ENCODE results near the gene NAA11.

NAA11 gene

DNA sequence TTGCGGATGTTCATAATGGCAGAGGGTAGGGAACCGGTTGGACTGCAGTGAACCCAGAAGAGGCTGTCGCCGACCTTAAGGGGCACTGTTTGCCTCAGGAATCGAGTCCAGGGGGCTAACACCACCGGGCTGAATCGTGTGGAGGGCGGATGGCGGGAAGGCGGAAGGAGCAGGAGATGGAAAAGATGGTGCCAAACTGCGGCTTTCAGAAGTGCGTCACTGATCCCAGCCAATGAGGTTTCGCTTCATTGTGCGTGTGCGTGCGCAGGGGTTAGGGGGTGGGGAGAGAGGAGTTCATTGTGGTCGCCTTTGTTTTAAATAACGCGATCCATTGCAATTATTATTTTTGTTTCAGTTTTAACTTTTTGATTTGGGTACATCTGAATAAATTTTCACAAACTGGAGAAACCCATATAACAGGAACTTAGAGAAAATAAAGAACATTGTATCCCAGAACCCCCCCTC lies at the start of gene NAA11:
TSS of gene NAA11 (minus strand) at position 198 of the 465 bp plus-strand sequence. CDS start at position 14, 184 bp downstream.
- no peak for DNase-seq

DNA sequence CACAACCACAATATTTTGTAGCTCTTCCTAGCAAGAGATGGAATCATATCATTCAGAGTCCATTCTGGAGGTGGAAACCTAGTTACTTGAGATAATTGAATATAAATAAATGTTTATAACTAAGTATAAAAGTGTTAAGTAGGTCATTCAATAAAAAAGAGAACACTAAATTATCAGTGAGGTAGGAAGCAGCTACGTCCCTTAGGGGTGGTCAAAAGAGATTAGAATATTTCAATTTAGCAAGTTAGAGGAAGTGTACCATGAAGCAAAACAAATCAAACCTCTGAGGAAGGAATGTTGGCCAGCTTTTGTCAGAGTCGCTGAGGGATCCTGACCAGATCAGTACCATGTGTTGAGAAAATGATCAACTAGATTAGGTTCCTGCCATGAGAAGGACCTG lies 44.2 kb upstream of the NAA11 start:
- no peak for DNase-seq

DNA sequence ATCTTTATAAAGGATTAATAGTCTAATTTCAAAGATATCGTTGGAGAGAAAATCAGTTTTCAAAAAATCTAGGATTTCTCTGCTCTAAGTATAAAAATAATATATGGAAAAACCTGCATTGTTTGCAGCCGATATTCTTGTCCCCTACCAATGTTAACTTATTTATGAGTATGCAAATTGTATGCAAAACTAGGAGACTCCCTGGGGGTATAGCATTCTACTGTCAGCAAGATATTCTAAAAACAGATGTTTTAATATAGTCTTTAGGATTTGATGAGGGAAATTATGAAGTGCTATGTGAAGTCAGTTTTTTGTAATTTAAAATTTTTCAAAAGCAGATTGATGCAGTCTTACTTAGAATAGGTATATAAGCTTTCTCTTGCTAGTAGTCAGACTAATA lies 41.2 kb upstream of the NAA11 start:
- no peak for DNase-seq

DNA sequence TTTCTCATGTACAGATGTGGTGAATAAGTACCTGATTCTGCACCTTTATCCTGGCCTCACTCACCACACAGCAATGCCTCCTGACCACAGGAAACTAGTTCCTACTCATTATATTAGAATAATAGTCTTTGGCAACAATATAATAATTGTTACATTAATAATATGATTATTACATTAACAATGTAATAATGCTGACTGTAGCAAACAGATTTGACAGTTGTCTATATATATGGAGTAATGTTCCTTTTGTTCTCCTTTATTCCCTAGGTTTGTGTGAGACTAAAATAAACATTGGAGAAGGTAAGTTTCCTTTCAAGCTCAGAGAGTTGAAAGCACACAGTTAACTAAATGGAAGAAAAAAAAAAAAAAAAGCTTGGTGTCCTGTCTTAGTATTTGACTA lies 40.6 kb upstream of the NAA11 start:
- DNase-seq = no peak

DNA sequence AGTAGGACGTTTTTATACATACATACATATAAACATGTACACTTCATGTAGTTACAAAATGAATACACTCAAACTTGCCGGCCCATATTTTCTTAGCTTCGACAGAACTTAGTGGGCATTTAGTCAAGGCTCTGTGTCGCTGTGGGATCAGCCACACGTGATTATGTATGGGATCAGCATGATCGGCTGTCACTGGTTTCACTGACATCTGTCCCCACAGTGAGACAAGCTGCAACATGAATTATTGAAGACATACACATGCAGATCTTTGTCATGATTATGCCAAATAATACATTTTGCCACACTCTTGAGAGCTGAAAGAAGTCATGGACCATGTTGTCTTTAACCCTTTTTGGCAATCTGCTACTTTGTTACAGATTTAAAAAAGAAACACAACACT lies 38.2 kb upstream of the NAA11 start:
- DNase-seq = no peak

DNA sequence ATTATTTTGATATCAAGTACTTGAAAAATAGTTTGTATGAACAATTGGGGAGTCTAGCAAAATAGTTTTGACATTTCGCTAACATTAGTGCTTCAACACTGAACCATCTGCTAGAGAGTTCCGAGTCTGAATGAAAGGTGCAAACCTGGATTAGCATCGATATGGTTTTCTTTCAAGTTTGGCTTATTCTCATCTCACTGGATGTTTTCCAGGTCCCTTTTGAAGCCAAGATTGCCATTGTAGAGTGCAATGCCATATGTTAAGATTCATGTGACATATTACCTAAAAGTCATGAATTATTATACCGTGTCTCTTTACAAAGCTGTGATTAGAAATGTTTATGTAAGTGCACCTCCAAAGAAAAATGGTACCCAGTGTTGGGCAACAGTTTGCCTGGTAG lies 36.8 kb upstream of the NAA11 start:
- no peak for DNase-seq

DNA sequence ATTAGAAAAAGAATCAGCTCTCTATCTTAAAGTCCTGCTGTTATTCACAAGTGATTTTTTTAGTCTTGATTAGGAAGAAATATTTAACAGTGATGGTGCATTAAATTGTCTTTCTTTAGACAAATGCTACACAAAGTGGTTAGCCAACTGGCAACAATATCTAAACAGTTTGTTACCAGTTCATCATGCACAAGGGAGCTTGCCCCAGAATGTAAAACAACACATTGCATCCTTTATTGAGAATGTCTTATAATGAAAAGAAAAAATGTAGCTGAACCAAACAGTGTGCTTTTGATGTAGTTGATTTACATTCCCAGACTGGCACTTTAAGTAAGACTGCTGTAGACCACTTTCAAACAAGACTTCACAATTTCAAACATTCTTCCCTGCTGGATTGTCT lies 34.1 kb upstream of the NAA11 start:
- no peak for DNase-seq

DNA sequence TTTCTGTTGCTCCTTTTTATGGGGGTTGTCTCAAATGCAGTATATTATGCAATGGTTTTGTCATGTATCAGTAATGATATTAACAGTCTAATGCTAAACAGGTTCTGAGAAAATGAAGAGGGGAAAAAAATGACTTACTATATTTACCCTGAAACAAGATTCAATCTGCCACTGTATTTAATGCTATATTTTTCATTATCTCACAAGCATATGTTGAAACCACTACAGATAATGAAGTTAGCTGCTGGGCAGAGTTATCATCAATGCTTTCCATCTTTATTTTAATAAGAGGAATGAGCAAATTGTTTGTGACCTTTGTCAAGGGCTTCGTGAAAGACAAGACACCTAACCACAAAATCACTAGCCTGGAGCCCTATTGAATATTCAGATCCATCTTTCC lies 32.6 kb upstream of the NAA11 start:
- no peak for DNase-seq

DNA sequence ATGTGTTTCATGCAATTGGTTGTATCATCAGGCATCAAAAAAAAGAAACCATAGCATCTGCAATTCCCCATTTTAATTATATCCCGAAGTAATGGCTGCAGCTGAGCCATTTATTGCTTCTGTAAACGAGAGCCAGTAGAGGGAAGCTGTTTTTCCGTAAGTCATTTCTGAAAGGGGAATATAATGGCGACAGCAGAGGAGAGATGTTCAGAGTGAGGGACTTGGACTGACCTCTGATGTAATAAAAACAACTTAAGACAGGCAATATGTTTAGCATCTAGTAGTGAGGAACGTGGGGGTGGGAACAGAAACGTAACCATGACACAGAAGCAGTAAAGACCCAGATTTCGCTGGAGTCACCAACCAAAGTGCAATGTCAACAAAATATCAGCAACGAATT lies 31.5 kb upstream of the NAA11 start:
- DNase-seq = no peak

DNA sequence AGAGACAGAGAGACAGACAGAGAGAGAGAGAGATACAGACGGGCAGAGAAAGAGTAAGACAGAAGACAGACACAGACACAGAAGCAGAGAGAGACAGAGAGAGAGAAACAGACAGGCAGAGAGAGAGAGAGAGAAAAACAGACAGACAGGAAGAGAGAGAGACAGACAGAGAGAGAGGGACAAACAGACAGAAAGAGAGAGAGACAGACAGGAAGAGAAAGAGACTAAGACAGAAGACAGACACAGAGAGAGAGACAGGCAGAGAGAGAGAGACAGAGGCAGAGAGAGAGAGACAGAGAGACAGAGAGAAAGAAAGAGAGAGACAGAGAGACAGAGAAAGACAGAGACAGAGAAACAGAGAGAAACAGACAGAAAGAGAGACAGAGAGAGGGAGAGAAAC lies 27.2 kb upstream of the NAA11 start:
- no peak for DNase-seq

DNA sequence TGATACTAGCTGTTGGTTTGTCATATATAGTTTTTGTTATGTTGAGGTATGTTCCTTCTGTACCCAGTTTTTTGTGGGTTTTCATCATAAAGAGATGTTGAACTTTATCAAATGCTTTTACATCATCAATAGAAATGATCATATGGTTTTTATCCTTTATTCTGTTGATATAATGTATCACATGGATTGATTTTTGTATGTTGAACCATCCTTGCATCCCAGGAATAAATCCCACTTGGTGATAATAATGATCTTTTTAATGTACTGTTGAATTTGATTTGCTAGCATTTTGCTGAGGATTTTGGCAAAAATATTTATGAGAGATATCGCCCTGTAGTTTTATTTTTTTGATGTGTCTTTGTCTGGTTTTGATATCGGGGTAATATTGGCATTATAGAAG lies 22.5 kb upstream of the NAA11 start:
- no peak for DNase-seq

DNA sequence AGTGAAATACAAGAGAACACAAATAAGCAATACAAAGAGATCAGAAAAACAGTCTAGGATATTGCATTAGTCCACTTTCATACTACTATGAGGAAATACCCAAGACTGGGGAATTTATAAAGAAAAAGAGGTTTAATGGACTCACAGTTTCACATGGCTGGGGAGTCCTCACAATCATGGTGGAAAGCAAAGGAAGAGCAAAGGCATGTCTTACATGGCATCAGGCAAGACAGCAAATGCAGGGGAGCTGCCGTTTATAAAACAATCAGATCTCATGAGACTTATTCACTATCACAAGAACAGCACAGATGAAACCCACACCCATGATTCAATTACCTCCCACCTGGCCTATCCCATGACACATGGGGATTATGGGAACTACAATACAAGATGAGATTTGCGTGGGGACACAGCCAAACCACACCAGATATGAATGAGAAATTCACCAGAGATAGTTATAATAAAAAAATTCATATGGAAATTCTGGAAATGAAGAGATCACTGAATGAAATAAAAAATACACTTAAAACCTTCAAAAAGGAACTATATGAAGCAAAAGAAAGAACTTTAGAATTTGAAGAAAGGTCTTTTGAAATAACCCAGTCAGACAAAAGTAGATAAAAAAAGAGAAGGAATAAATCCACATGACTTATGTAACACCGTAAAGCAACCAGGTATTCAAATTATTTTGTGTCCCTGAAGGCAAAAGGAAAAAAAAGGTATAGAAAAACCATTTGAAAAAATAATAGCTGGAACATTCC lies 16.2 kb upstream of the NAA11 start:
- no peak for DNase-seq

DNA sequence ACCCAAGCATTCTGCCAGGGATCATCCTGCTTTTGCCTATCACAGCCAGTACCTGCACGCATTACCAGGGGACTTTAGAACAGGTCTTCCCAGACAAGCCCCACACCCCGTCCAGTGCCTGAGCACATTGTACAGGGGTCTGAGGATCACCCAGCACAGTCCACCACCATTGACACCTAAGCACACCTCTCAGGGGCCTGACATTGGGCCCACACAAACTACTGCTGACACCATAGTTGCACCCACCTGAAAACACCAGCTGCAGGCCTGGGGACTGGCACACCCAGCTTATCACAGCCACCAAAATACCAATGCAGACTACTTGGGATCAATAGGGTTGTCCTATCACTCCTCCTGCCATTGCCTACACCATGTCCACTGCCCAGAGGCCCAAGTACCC lies 14.7 kb upstream of the NAA11 start:
- DNase-seq = no peak

DNA sequence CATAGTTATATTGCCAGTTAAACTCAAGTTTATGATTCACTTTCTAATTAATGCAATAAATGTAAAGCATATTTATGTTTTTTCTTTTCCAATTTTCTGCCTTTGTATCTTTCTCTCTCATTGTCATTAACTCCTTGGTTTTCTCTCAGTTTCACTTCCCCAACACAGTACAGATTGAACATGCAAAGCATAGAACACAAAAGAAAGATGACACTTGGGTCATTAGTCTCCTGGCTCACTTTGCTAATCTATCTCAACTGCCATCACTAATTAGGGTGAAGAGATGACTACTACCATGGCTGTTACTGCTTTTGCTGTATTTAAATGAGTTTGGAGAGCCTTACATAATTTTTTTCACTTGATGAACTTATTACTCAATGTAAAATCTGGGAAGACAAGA lies 12.3 kb upstream of the NAA11 start:
- no peak for DNase-seq

DNA sequence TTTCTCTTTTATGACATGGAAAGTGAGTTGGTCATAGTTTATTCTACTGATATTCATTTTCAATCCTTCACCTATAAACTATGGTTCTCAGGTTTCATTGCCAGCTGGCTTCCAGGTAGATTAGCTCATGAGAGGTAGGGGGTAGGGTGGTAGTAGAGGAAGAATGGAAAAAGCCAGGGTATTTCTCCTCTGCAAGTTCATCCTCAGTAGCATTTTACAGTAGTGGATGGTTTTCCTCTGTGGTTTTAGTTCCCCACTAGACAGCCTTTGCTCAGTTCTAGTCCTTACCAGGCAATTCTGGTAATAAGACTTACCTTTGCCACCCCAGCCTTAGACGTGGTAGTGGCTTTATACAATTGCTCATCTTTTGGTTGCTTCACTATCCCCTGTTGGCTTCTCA lies 8.9 kb upstream of the NAA11 start:
- no peak for DNase-seq

DNA sequence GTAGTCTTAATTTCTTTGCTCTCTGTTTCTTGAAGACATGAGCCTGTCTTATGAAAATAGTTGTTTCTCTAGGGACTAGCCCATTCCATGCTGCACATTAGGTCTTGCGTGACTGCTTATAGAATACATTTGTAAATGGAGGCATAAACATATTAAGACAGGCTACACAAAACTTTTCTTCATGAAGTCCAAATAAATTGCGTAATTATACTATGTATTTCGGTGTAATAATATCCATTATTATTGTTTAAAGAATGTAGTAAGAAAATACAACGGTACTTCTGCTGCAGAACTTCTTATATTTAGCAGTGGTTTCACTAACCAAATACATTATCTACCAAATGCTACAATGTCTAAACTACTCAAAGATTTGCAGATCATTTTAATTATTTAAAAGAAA lies 8.5 kb upstream of the NAA11 start:
- no peak for DNase-seq

DNA sequence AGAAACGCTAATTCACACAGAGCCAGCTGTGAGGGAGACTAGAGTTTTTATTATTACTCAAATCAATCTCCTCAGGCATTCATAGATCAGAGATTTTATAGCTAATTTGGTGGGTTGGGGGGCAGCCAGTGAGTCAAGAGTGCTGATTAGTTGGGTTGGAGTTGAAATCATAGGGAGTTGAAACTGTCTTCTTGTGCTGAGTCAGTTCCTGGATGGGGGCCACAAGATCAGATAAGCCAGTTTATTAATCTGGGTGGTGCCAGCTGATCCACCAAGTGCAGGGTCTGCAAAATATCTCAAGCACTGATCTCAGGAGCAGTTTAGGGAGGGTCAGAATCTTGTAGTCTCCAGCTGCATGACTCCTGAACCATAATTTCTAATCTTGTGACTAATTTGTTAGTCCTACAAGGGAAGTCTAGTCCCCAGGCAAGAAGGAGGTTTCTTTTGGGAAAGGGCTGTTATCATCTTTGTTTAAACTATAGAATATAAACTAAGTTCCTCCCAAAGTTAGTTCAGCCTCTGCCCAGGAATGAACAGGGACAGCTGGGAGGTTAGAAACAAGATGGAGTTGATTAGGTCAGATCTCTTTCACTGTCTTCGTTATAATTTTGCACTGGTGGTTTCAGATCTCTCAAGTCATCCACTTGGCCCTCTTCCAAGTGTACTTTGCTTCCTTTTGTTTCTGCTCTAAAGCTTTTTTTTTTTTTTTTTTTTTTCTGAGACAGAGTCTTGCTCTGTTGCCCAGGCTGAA lies 5.4 kb upstream of the NAA11 start:
- DNase-seq = no peak

DNA sequence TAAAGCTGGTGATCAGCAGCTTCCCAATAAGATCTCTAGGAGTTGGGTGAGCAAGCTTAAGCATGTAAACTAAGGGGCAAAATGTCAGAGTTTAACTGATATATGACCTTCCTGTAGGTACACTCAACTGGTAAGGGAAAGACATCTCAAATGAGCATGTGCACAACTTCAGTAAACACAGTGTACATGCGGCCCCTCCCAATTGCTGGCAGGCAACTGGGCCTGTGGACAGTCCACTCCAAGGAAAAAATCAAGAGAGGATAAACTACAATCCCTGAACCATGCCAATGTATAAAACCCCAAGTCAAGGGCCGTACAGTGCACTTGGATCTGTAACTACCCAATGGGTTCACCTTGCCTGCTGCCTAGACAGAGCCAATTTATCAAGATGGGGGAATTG lies 4.9 kb upstream of the NAA11 start:
- no peak for DNase-seq

DNA sequence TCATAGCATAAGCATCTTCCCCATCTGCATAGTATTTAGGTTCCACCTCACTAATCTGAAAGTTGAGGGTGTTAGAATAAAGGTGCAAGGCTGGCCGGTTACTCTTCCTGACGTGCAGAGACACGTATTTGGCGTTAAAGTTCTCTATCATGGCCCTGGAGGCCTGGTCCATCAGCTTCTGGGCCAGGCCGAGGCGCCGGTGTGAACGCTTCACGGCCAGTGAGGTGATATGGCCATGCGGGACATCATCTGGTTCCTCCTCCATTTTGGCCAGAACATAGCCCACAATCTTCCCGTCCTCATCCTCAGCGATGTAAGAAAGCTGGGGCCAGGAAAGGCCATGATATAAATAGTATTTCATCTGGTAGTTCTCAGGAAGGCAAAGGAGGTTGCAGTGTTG lies 425 bp downstream of the NAA11 start:
- DNase-seq = no peak

DNA sequence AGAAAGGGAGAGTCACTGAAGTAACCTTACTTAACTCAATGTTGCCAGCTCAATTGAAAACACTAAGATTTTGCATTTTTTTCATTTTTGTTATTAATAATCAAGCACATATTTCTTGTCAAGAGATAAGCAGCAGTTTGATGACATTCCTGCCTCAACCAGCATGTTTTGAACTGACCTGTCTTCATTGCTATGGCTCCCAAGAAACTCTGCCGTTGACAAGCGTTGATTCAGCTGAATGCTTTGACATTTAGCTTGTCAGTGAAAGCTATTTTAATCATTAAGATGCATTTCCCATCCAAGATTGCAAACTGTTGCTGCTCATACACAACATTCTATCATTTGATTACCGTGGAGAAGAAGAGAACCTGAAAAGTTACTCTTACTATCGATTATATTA lies 5.9 kb downstream of the NAA11 start:
- no peak for DNase-seq

DNA sequence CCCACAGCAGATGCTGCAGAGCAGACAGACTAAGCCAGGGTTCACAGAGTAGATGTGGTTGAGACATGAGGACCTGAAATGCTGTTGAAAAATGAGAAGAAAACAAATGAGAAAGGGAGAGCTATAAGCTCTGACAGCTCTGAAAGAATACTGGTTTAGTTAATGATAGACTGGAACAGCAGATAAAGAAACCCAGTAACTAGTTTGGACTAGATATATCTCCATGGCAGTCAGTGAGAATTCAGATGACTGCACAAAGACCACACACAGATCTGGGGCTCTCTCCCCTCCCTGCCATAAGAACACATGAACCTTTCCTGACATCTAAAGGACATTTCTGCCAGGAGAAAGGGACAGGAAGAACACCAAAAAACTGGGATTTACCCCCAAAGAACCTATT lies 8.2 kb downstream of the NAA11 start:
- DNase-seq = no peak

DNA sequence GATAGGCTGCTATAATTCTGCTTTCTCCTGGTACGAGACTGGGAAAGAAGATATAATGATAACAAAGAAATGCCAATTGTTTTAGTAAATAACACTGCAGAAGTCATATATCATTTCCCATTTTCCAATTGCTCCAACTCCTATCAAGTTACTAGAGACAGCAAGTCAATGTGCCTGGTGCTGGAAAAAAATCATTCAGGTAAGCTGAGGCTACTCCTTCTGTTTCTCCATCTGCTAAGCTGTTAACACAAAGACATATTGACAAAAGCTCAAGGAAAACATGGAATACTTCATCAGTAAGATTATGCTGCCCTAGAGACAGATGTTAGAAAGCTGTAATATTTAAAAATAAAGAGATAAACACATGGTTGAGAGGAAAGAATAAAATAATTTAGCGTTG lies 10.0 kb downstream of the NAA11 start:
- no peak for DNase-seq

DNA sequence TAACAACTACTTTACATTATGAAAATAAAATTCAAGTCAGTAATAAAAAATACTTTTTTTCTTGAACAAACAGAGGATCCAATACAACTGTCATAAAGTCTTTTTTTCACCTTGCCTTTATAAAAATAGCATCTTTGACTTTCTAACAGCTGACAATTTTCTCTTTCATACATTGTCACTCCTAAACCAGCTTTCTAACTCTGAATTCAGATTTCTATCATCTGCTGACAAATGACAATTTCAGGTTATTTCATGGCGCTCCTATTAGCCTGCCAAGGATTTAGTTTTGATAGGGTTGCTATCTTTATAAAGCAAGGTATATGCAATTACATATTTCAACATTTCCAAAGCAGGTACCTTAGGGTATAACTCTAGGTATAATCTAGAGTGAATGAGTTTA lies 14.6 kb downstream of the NAA11 start:
- DNase-seq = no peak

DNA sequence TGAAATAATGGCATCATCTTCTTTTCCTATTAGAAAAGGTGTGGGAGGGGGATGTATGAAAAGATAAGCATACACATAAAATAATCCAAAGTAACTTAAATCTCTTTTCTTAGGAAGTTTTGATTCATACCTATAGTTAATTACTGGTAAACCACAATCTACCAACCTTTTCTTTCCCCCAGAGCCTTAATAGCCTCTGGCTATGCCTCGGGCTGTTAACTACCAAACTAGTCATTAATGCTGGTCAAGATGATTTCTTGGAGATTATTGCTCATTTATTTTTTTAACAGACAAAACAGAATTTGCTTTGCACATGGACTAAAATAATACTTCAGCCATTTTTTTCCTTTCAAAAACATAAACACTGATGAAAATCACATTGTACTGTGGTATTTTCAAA lies 16.9 kb downstream of the NAA11 start:
- DNase-seq = no peak

DNA sequence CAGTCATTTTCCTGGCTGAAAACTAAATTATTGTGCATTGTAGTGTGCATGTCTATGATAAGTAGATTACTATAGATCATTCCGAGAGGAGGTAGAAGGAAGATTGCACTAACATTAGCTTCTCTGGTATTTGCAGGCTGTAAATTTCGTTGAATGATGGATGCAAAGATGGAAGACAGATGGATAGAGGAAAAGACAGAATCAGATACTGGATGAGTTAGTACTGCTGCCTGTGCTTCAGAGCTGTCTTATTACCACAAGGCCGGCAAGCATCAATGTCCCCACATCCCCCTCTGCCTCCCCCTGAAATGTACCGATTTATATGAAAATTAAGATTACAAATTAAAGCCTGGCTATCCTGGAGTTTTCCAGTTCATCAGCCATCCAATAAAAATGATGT lies 17.7 kb downstream of the NAA11 start:
- DNase-seq = no peak

Measured in CD4-positive, alpha-beta T cell treated with Interleukin-10 for 1 hour (primary cell).